Transverse colon (tissue), 3 donors: Measurements from ENCODE around the gene ATP6V1B1.

ENCODE experiments used
- POLR2A ChIP-seq: fragments of 450-650 bp; IDR thresholded peaks from one replicate; pipeline ENCODE4 v1.6.1; 2016; ENCODE audit warnings: antibody characterized with exemption, mild to moderate bottlenecking, moderate library complexity
- TF ChIP-seq, protein P1 (sequence below), 5 experiments: fragments of 200-600 bp in 3 of 5; fragments of 450-650 bp in 2 of 5; sonication (generic) in 3 of 5; IDR thresholded peaks; 1 replicate in 2 of 5; 2 replicates in 3 of 5; pipeline ENCODE4 v1.5.1; 2016 to 2017; ENCODE audit warnings: antibody characterized with exemption in 5 of 5, inconsistent platforms in 3 of 5, mild to moderate bottlenecking in 2 of 5, moderate library complexity in 1 of 5

- TF ChIP-seq, protein P1, sequence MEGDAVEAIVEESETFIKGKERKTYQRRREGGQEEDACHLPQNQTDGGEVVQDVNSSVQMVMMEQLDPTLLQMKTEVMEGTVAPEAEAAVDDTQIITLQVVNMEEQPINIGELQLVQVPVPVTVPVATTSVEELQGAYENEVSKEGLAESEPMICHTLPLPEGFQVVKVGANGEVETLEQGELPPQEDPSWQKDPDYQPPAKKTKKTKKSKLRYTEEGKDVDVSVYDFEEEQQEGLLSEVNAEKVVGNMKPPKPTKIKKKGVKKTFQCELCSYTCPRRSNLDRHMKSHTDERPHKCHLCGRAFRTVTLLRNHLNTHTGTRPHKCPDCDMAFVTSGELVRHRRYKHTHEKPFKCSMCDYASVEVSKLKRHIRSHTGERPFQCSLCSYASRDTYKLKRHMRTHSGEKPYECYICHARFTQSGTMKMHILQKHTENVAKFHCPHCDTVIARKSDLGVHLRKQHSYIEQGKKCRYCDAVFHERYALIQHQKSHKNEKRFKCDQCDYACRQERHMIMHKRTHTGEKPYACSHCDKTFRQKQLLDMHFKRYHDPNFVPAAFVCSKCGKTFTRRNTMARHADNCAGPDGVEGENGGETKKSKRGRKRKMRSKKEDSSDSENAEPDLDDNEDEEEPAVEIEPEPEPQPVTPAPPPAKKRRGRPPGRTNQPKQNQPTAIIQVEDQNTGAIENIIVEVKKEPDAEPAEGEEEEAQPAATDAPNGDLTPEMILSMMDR (IDR thresholded peaks at IDR 0.05): no peak
- no peak for TF ChIP-seq POLR2A
These were observed 14.7 kb upstream of the ATP6V1B1 start for GRCh38 chr2:70921031-70921430.
